Smooth muscle cell (in vitro differentiated cells): ENCODE measurements around the gene IGFLR1. TPM values are rescaled to one million over a fixed set of nuclear protein-coding genes. Genes with fewer than 3 reads are reported as not detected.

ENCODE experiments used
- DNase-seq: peaks from one replicate; lab custom pipeline; 2025; ENCODE audit not compliant: unreplicated experiment; lab: John Stamatoyannopoulos, UW
- H2AFZ ChIP-seq: fragments of 200-600 bp; sonication (generic); 2 replicates; pipeline ENCODE4 v1.6.0; 2016; ENCODE audit warnings: antibody characterized with exemption, low read depth, mild to moderate bottlenecking
- H3F3A ChIP-seq: fragments of 200-600 bp; sonication (generic); 2 replicates; pipeline ENCODE4 v1.6.0; 2017; ENCODE audit warnings: antibody characterized with exemption, low read depth
- H3K27ac ChIP-seq: fragments of 200-600 bp; sonication (generic); 2 replicates; pipeline ENCODE4 v1.5.1; 2016; ENCODE audit warnings: low read depth, mild to moderate bottlenecking
- H3K27me3 ChIP-seq: fragments of 200-600 bp; sonication (generic); 2 replicates; pipeline ENCODE4 v1.6.1; 2016; ENCODE audit warnings: low read depth, mild to moderate bottlenecking
- H3K36me3 ChIP-seq: fragments of 200-600 bp; sonication (generic); 2 replicates; pipeline ENCODE4 v1.5.1; 2016; ENCODE audit warnings: low read depth
- H3K4me1 ChIP-seq: fragments of 200-600 bp; sonication (generic); 2 replicates; pipeline ENCODE4 v1.5.1; 2016; ENCODE audit warnings: low read depth
- H3K4me2 ChIP-seq: fragments of 200-600 bp; sonication (generic); 2 replicates; pipeline ENCODE4 v1.6.0; 2016; ENCODE audit warnings: mild to moderate bottlenecking
- H3K4me3 ChIP-seq: fragments of 200-600 bp; sonication (generic); 2 replicates; pipeline ENCODE4 v1.5.1; 2016; ENCODE audit warnings: mild to moderate bottlenecking
- H3K79me2 ChIP-seq: fragments of 200-600 bp; sonication (generic); 2 replicates; pipeline ENCODE4 v1.6.0; 2016; ENCODE audit warnings: low read depth, mild to moderate bottlenecking
- H3K9ac ChIP-seq: fragments of 200-600 bp; sonication (generic); 2 replicates; pipeline ENCODE4 v1.6.0; 2016; ENCODE audit warnings: low read depth
- H3K9me3 ChIP-seq: fragments of 200-600 bp; sonication (generic); replicated peaks from 2 replicates; pipeline ENCODE4 v1.5.1; 2016; ENCODE audit warnings: low read depth
- H4K20me1 ChIP-seq: fragments of 200-600 bp; sonication (generic); 2 replicates; pipeline ENCODE4 v1.6.0; 2016; ENCODE audit warnings: low read depth
- WGBS: methylation state at CpG from one replicate; pipeline ENCODE4 v1.1.7; 2016; ENCODE audit warnings: low lambda C conversion rate; 5-methylcytosine and 5-hydroxymethylcytosine counted together
- polyA plus RNA-seq: library from polyadenylated mRNA; unstranded; fragments of >200 nt; fragmentation: Nextera tagmentation; extraction: Ambion mirVana; gene quantifications from 2 replicates; pipeline ENCODE4 v1.2.1, GENCODE V29; 2016
- total RNA-seq: library from RNA; depleted of rRNA; stranded (reverse); fragments of >200 nt; gene quantifications from 2 replicates; pipeline ENCODE4 v1.2.3, GENCODE V29; 2014
- TF ChIP-seq, protein P1 (sequence below): fragments of 200-600 bp; sonication (generic); IDR thresholded peaks from 2 replicates; pipeline ENCODE4 v1.5.1; 2017; ENCODE audit warnings: borderline replicate concordance, mild to moderate bottlenecking, antibody characterized with exemption; ENCODE audit not compliant: insufficient read depth, poor library complexity, severe bottlenecking

The IGFLR1 gene
- total and polyA plus RNA-seq, 2 experiments from 2014 or later, result 1.2 to 1.4 TPM

DNA sequence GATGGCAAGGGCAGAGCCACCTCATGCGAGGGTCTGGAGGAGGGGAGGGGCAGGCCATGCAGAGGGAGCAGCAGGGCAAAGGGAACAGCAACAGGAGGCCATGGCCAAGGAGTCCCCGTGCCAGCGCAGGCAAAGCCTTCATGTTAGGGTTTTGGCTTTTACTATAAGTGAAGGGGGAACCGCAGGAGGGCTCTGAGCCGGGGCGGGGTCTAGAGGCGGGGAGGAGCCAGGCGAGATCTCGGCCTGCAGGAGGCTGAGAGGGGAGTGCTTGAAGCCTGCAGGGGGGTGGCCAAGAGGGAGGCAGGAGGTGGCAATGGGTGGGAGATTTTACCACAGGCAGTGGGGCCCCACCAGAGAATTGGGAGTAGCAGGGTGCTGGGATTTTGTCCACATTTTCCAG lies 39.4 kb upstream of the IGFLR1 start:
- H3K27me3 ChIP-seq, result no peaks in the 10 kb centered on the region
- H3K9ac ChIP-seq, result no peak overlapping the region
- H3K79me2 ChIP-seq, result no peaks in the 10 kb centered on the region
- no peak for DNase-seq
- H3F3A ChIP-seq, result no peaks in the 10 kb centered on the region
- 84% methylated on average over 9 of the region's 9 CpGs for WGBS
- H3K4me1 ChIP-seq, result no peaks in the 10 kb centered on the region
- H3K27ac ChIP-seq, result no peak overlapping the region
- H3K4me2 ChIP-seq, result no peak overlapping the region
- TF ChIP-seq, protein P1, sequence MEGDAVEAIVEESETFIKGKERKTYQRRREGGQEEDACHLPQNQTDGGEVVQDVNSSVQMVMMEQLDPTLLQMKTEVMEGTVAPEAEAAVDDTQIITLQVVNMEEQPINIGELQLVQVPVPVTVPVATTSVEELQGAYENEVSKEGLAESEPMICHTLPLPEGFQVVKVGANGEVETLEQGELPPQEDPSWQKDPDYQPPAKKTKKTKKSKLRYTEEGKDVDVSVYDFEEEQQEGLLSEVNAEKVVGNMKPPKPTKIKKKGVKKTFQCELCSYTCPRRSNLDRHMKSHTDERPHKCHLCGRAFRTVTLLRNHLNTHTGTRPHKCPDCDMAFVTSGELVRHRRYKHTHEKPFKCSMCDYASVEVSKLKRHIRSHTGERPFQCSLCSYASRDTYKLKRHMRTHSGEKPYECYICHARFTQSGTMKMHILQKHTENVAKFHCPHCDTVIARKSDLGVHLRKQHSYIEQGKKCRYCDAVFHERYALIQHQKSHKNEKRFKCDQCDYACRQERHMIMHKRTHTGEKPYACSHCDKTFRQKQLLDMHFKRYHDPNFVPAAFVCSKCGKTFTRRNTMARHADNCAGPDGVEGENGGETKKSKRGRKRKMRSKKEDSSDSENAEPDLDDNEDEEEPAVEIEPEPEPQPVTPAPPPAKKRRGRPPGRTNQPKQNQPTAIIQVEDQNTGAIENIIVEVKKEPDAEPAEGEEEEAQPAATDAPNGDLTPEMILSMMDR, result no peak
- no peak overlapping the region for H2AFZ ChIP-seq
- H3K4me3 ChIP-seq, result no peak overlapping the region
- H3K36me3 ChIP-seq, result no peaks in the 10 kb centered on the region
- no peaks in the 10 kb centered on the region for H3K9me3 ChIP-seq
- no peaks in the 10 kb centered on the region for H4K20me1 ChIP-seq

DNA sequence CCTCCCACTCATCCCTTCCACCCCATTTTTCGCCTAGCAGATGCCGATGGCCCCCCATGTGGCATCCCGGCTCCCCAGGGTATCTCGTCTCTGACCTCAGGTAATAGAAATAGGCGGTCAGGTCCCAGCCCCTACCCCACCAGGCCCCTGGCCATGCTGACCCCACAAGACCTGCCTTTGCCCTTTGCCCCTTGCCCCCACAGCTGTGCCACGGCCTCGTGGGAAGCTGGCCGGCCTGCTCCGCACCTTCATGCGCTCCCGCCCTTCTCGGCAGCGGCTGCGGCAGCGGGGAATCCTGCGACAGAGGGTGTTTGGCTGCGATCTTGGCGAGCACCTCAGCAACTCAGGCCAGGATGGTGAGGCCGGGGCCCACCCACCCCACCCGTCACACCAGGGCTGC lies 38.5 kb upstream of the IGFLR1 start:
- Histone ChIP-seq H3K4me2 (no peak overlapping the region), H3K27ac (no peak overlapping the region), H3K4me3 (no peak overlapping the region), H3K36me3 (no peaks in the 10 kb centered on the region), H3K4me1 (peaks cover 6% of the 10 kb centered on the region), H3K79me2 (no peaks in the 10 kb centered on the region), H3K9ac (no peak overlapping the region), H3K9me3 (no peaks in the 10 kb centered on the region), H2AFZ (no peak overlapping the region), H4K20me1 (no peaks in the 10 kb centered on the region), H3F3A (no peaks in the 10 kb centered on the region), H3K27me3 (no peaks in the 10 kb centered on the region)
- no peak for DNase-seq
- TF ChIP-seq, protein P1, result no peak
- 96% methylated on average over 20 of the region's 20 CpGs for WGBS

DNA sequence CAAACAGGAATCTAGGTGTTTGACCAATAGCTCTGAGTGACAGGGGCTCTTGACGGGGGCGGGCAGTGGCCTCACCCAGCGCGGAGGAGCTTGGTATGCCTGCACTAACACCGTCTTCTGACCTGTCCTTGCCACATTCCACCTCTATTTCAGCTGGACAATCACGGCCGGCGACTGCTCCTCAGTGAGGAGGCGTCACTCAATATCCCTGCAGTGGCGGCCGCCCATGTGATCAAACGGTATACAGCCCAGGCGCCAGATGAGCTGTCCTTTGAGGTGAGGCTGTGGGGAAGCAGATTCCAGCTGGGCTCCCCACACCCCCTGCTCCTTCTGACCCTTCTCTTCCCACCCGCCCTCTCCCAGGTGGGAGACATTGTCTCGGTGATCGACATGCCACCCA lies 37.8 kb upstream of the IGFLR1 start:
- H3K4me2 ChIP-seq, result no peak overlapping the region
- peaks cover 6% of the 10 kb centered on the region for H3K4me1 ChIP-seq
- 96% methylated on average over 14 of the region's 16 CpGs for WGBS
- no peak overlapping the region for H2AFZ ChIP-seq
- no peaks in the 10 kb centered on the region for H3K9me3 ChIP-seq
- no peak overlapping the region for H3K27ac ChIP-seq
- no peak overlapping the region for H3K9ac ChIP-seq
- H3K36me3 ChIP-seq, result no peaks in the 10 kb centered on the region
- TF ChIP-seq, protein P1, result no peak
- H3F3A ChIP-seq, result no peaks in the 10 kb centered on the region
- H3K27me3 ChIP-seq, result no peaks in the 10 kb centered on the region
- H4K20me1 ChIP-seq, result no peaks in the 10 kb centered on the region
- no peak for DNase-seq
- H3K79me2 ChIP-seq, result no peaks in the 10 kb centered on the region
- no peak overlapping the region for H3K4me3 ChIP-seq

DNA sequence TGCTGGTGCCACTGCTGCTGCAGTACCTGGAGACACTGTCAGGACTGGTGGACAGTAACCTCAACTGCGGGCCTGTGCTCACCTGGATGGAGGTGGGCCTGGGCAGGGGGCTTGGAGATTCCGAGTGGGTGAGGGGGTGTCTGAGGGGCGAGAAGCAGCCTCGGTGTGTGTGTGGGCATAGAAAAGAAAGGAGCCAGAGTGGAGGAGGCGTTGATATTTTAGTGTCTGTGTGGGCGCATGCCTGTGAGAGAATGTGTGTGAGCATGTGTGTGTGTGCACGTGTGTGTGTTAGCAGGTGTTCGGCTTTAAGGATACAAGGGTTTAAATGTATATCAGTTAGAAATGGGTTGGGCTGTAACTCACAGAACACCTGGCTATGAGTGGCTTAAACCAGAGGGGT lies 36.8 kb upstream of the IGFLR1 start:
- WGBS, result 91% methylated on average over 8 of the region's 8 CpGs
- H4K20me1 ChIP-seq, result no peaks in the 10 kb centered on the region
- no peaks in the 10 kb centered on the region for H3K36me3 ChIP-seq
- no peaks in the 10 kb centered on the region for H3K9me3 ChIP-seq
- no peak overlapping the region for H3K27ac ChIP-seq
- no peak overlapping the region for H3K4me2 ChIP-seq
- H3K4me3 ChIP-seq, result no peak overlapping the region
- DNase-seq, result no peak
- TF ChIP-seq, protein P1, result no peak
- no peaks in the 10 kb centered on the region for H3K79me2 ChIP-seq
- H2AFZ ChIP-seq, result no peak overlapping the region
- no peak overlapping the region for H3K9ac ChIP-seq
- H3K27me3 ChIP-seq, result no peaks in the 10 kb centered on the region
- H3K4me1 ChIP-seq, result peaks cover 6% of the 10 kb centered on the region
- no peaks in the 10 kb centered on the region for H3F3A ChIP-seq
